HepG2 (cell line): ENCODE results near the gene CGNL1. TPM values are rescaled to one million over a fixed set of nuclear protein-coding genes. Genes with fewer than 3 reads are reported as not detected.

Source experiments
- BHLHE40 ChIP-seq: IDR thresholded peaks from 2 replicates; pipeline ENCODE4 v1.6.1; 2011; ENCODE audit warnings: low read length, improper control_type of control experiment
- CC2D1A ChIP-seq: sonication (generic); formaldehyde crosslinking; IDR thresholded peaks from 2 replicates; pipeline ENCODE4 v1.8.1; 2023; ENCODE audit warnings: mild to moderate bottlenecking, missing genetic modification reagents
- DDIT3 ChIP-seq: sonication (generic); formaldehyde crosslinking; IDR thresholded peaks from 2 replicates; pipeline ENCODE4 v1.4.0; 2020; ENCODE audit warnings: mild to moderate bottlenecking, missing genetic modification reagents
- EP300 ChIP-seq, 3 experiments: sonication (generic) in 1 of 3; formaldehyde crosslinking in 1 of 3; IDR thresholded peaks; 2 replicates each; pipeline versions ENCODE4 v1.5.1 to v1.6.1; 2011 to 2020; ENCODE audit warnings: low read depth in 2 of 3, low read length in 2 of 3, borderline replicate concordance in 1 of 3, improper control_type of control experiment in 1 of 3, mild to moderate bottlenecking in 1 of 3, missing genetic modification reagents in 1 of 3, moderate library complexity in 1 of 3
- FOXP4 ChIP-seq: sonication (generic); formaldehyde crosslinking; IDR thresholded peaks from 2 replicates; pipeline ENCODE4 v1.4.0; 2020; ENCODE audit warnings: missing genetic modification reagents
- PLSCR1 ChIP-seq: sonication (generic); formaldehyde crosslinking; IDR thresholded peaks from 2 replicates; pipeline ENCODE4 v1.5.0; 2020; ENCODE audit warnings: missing genetic modification reagents, mild to moderate bottlenecking, borderline replicate concordance
- REL ChIP-seq: sonication (generic); formaldehyde crosslinking; conservative IDR thresholded peaks from 2 replicates; pipeline ENCODE4 v1.8.0; 2022; ENCODE audit warnings: mild to moderate bottlenecking, missing genetic modification reagents, moderate library complexity
- SOX6 ChIP-seq, 2 experiments: fragments of 450-650 bp in 1 of 2; sonication (generic) in 1 of 2; formaldehyde crosslinking in 1 of 2; IDR thresholded peaks; 2 replicates each; pipeline versions ENCODE4 v1.4.0 to v1.6.1; 2017 to 2020; ENCODE audit warnings: antibody characterized with exemption in 1 of 2, mild to moderate bottlenecking in 1 of 2, missing genetic modification reagents in 1 of 2
- SYNCRIP ChIP-seq: fragments of 200-400 bp; formaldehyde crosslinking; IDR thresholded peaks from 2 replicates; pipeline ENCODE4 v1.6.1; 2018; ENCODE audit warnings: mild to moderate bottlenecking, low read depth, low read length; ENCODE audit not compliant: insufficient read depth
- ZBTB40 ChIP-seq, 2 experiments: fragments of 450-650 bp in 1 of 2; sonication (generic) in 1 of 2; formaldehyde crosslinking in 1 of 2; IDR thresholded peaks; 2 replicates each; pipeline versions ENCODE4 v1.6.1 to v1.8.0; 2016 to 2022; ENCODE audit warnings: antibody characterized with exemption in 1 of 2, mild to moderate bottlenecking in 1 of 2, missing genetic modification reagents in 1 of 2
- ZFP36 ChIP-seq: fragments of 150-350 bp; IDR thresholded peaks from 2 replicates; pipeline ENCODE4 v1.6.1; 2018; ENCODE audit warnings: borderline replicate concordance, low read length, low read depth; ENCODE audit not compliant: partially characterized antibody
- ZFYVE20 ChIP-seq: sonication (generic); formaldehyde crosslinking; IDR thresholded peaks from 2 replicates; pipeline ENCODE4 v1.8.0; 2023; ENCODE audit warnings: low read depth, mild to moderate bottlenecking, moderate library complexity, missing genetic modification reagents, borderline replicate concordance
- ZNF143 ChIP-seq: sonication (generic); formaldehyde crosslinking; IDR thresholded peaks from 2 replicates; pipeline ENCODE4 v1.4.0; 2020; ENCODE audit warnings: missing genetic modification reagents
- ZNF264 ChIP-seq: sonication (generic); formaldehyde crosslinking; IDR thresholded peaks from 2 replicates; pipeline ENCODE4 v1.4.0; 2020; ENCODE audit warnings: missing genetic modification reagents
- ZNF772 ChIP-seq: sonication (generic); formaldehyde crosslinking; IDR thresholded peaks from 2 replicates; pipeline ENCODE4 v1.5.0; 2020; ENCODE audit warnings: mild to moderate bottlenecking, missing genetic modification reagents
- polyA plus RNA-seq, 8 experiments: library from polyadenylated mRNA; depleted of rRNA in 3 of 8; stranded (reverse) in 7 of 8; unstranded in 1 of 8; fragments of >200 nt; fragmentation: Illumina TruSeq in 4 of 8; extraction: Trizol in 4 of 8; gene quantifications; 2 replicates each; pipeline versions ENCODE4 v1.2.1 to v1.2.3, GENCODE V29; 2011 to 2016; ENCODE audit warnings: low read depth in 4 of 8, missing spikeins in 1 of 8, mixed read lengths in 1 of 8; ENCODE audit not compliant: insufficient read depth in 1 of 8
- total RNA-seq, 5 experiments: library from RNA; depleted of rRNA; stranded (reverse); fragments of >200 nt; fragmentation: Illumina TruSeq; extraction: Trizol; gene quantifications; 2 replicates each; pipeline ENCODE4 v1.2.3, GENCODE V29; 2016; ENCODE audit warnings: low read depth in 1 of 5

CGNL1 gene
- total and polyA plus RNA-seq, 2 of the 13 experiments (the other 11 are each of a cell fraction or from before 2014, with no cell fraction given): 5.6 to 15.6 TPM

GRCh38 chr15:57485869-57486268 is 109.6 kb downstream of the CGNL1 start (continued):
- peak in 1 of 2 experiments; percentile 38; a peak in 1 of 4 replicates for TF ChIP-seq EP300 (IDR thresholded peaks at IDR 0.05; ENCODE audit: low read depth in 2 of 2, low read length in 2 of 2)
- peak; percentile 48; the same call in 1 of the 2 replicates for TF ChIP-seq EP300 (CRISPR knock-in tag; IDR thresholded peaks at IDR 0.05; ENCODE audit: borderline replicate concordance)
- TF ChIP-seq CC2D1A (CRISPR knock-in tag): no peak
- no peak for TF ChIP-seq SYNCRIP
- TF ChIP-seq ZNF143 (CRISPR knock-in tag): no peak
- TF ChIP-seq ZNF772 (CRISPR knock-in tag): no peak
- TF ChIP-seq ZFYVE20 (CRISPR knock-in tag): no peak
- TF ChIP-seq PLSCR1: no peak
- TF ChIP-seq BHLHE40: no peak
- no peak for TF ChIP-seq FOXP4
- no peak for TF ChIP-seq ZBTB40 (IDR thresholded peaks at IDR 0.05)
- no peak for TF ChIP-seq ZBTB40 (CRISPR knock-in tag; IDR thresholded peaks at IDR 0.05)
- TF ChIP-seq REL: no peak
- TF ChIP-seq ZNF264 (CRISPR knock-in tag): no peak
- no peak for TF ChIP-seq SOX6 (IDR thresholded peaks at IDR 0.05)
- no peak for TF ChIP-seq SOX6 (CRISPR knock-in tag; IDR thresholded peaks at IDR 0.05)
- no peak for TF ChIP-seq DDIT3 (CRISPR knock-in tag)
- TF ChIP-seq ZFP36: no peak
